ENCODE results near the gene CADPS. TPM values are rescaled to one million over a fixed set of nuclear protein-coding genes. Genes with fewer than 3 reads are reported as not detected.
A peak's percentile ranks its signal among the peaks of the same experiment; 100 is the strongest.

Gene CADPS
- total RNA-seq, 1 donor from 2014 or later: 149 TPM

- no peak overlapping the region for H3K27ac Mint-ChIP-seq
- no peaks in the 10 kb centered on the region for H3K27me3 Mint-ChIP-seq
- H3K9me3 Mint-ChIP-seq (ENCODE audit: low read depth): no peaks in the 10 kb centered on the region
- no peak for DNase-seq (ENCODE audit: low spot score, unreplicated experiment)
- no peaks in the 10 kb centered on the region for H3K4me1 Mint-ChIP-seq (ENCODE audit: low read depth)
- peaks cover 7% of the 10 kb centered on the region for H3K36me3 Mint-ChIP-seq (ENCODE audit: insufficient read depth)
- no peak for TF ChIP-seq CTCF (IDR thresholded peaks at IDR 0.05; ENCODE audit: unreplicated experiment)
- no peak overlapping the region for H3K4me3 Mint-ChIP-seq (ENCODE audit: low read depth)
Measured at GRCh38 chr3:62532796-62533195, 342.4 kb downstream of the CADPS start.

GRCh38 chr3:62531981-62532380 lies 343.2 kb downstream of the CADPS start:
- Mint-ChIP-seq H3K27me3 (no peaks in the 10 kb centered on the region), H3K36me3 (ENCODE audit: insufficient read depth) (peaks cover 7% of the 10 kb centered on the region)

GRCh38 chr3:62531493-62531892 lies 343.7 kb downstream of the CADPS start:
- Mint-ChIP-seq H3K4me3 (ENCODE audit: low read depth) (no peak overlapping the region), H3K27ac (no peak overlapping the region), H3K9me3 (ENCODE audit: low read depth) (no peaks in the 10 kb centered on the region), H3K4me1 (ENCODE audit: low read depth) (no peaks in the 10 kb centered on the region), H3K36me3 (ENCODE audit: insufficient read depth) (peaks cover 7% of the 10 kb centered on the region), H3K27me3 (no peaks in the 10 kb centered on the region)
- TF ChIP-seq CTCF (IDR thresholded peaks at IDR 0.05; ENCODE audit: unreplicated experiment): no peak
- DNase-seq (ENCODE audit: low spot score, unreplicated experiment): no peak

More at GRCh38 chr3:62531981-62532380, 343.2 kb downstream of the CADPS start:
- H3K27ac Mint-ChIP-seq: no peak overlapping the region
- TF ChIP-seq CTCF (IDR thresholded peaks at IDR 0.05; ENCODE audit: unreplicated experiment): no peak
- DNase-seq (ENCODE audit: low spot score, unreplicated experiment): no peak
- no peak overlapping the region for H3K4me3 Mint-ChIP-seq (ENCODE audit: low read depth)
- no peaks in the 10 kb centered on the region for H3K9me3 Mint-ChIP-seq (ENCODE audit: low read depth)
- no peaks in the 10 kb centered on the region for H3K4me1 Mint-ChIP-seq (ENCODE audit: low read depth)

- H3K27ac Mint-ChIP-seq: peak overlapping the region; percentile 18
- DNase-seq (ENCODE audit: low spot score, unreplicated experiment): peak; percentile 60
- TF ChIP-seq CTCF (IDR thresholded peaks at IDR 0.05; ENCODE audit: unreplicated experiment): no peak
- no peak overlapping the region for H3K4me3 Mint-ChIP-seq (ENCODE audit: low read depth)
- no peaks in the 10 kb centered on the region for H3K9me3 Mint-ChIP-seq (ENCODE audit: low read depth)
- no peaks in the 10 kb centered on the region for H3K27me3 Mint-ChIP-seq
- peaks cover 7% of the 10 kb centered on the region for H3K36me3 Mint-ChIP-seq (ENCODE audit: insufficient read depth)
- no peaks in the 10 kb centered on the region for H3K4me1 Mint-ChIP-seq (ENCODE audit: low read depth)
Measured at GRCh38 chr3:62529230-62529629, 346.0 kb downstream of the CADPS start.

- no peaks in the 10 kb centered on the region for H3K4me1 Mint-ChIP-seq (ENCODE audit: low read depth)
- H3K36me3 Mint-ChIP-seq (ENCODE audit: insufficient read depth): peaks cover 8% of the 10 kb centered on the region
- no peak for DNase-seq (ENCODE audit: low spot score, unreplicated experiment)
- no peak overlapping the region for H3K4me3 Mint-ChIP-seq (ENCODE audit: low read depth)
- no peak overlapping the region for H3K27ac Mint-ChIP-seq
- no peaks in the 10 kb centered on the region for H3K9me3 Mint-ChIP-seq (ENCODE audit: low read depth)
- no peak for TF ChIP-seq CTCF (IDR thresholded peaks at IDR 0.05; ENCODE audit: unreplicated experiment)
- H3K27me3 Mint-ChIP-seq: no peaks in the 10 kb centered on the region
Measured at GRCh38 chr3:62527474-62527873, 347.7 kb downstream of the CADPS start.

Data from progenitor cell of endocrine pancreas (in vitro differentiated cells).